ENCODE measurements around the gene GRM4.

DNA sequence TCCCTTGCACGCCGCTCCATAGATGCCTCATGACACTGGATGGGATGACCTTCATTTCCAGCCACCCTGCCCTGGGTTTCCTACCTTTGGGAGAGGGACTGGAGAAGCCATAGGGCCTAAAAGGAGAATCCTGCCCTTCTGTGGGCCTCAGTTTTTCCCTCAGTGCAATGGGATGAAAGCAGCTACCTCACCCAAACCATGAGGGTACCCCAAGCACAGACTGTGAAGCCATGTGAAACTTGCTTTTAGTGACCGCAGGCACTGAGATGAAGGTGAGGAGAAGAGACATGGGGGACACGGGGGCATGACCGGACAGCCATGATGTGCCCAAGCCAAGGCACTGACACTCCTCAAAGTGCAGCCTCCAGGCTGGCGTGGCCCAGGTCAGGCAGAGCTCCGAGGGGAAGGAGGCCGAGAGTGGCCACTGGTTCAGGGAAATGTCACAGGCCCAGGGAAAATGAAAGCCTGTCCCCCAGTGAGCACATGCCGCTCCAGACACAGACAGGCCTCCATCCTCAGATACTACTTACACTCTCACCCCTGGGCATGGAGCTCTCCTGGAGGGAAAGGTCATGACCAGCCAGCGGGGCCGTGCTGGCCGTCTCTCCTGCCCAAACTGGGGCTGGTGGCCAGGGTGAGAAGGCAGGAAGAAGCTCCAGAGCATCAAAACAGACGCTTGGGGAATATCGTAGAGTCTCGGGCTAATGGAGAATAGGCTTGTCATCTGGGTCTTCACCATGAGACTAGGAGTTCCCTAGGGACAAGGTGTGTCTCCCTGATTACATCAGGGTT lies 116.2 kb downstream of the GRM4 start:
- TF ChIP-seq, protein P1, sequence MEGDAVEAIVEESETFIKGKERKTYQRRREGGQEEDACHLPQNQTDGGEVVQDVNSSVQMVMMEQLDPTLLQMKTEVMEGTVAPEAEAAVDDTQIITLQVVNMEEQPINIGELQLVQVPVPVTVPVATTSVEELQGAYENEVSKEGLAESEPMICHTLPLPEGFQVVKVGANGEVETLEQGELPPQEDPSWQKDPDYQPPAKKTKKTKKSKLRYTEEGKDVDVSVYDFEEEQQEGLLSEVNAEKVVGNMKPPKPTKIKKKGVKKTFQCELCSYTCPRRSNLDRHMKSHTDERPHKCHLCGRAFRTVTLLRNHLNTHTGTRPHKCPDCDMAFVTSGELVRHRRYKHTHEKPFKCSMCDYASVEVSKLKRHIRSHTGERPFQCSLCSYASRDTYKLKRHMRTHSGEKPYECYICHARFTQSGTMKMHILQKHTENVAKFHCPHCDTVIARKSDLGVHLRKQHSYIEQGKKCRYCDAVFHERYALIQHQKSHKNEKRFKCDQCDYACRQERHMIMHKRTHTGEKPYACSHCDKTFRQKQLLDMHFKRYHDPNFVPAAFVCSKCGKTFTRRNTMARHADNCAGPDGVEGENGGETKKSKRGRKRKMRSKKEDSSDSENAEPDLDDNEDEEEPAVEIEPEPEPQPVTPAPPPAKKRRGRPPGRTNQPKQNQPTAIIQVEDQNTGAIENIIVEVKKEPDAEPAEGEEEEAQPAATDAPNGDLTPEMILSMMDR (IDR thresholded peaks at IDR 0.05): no peak
- TF ChIP-seq POLR2AphosphoS5 (IDR thresholded peaks at IDR 0.05): no peak
